GM10248 (cell line): ENCODE data around the gene MTREX.

Source experiments
- CTCF ChIA-PET: fragments of 300-600 bp; sonication (Branson Sonifier 250); formaldehyde crosslinking; extraction: SDS; loops from one replicate; lab custom pipeline; 2021; ENCODE audit warnings: antibody characterized with exemption; lab: Yijun Ruan, JAX
- POLR2A ChIA-PET: fragments of 350-650 bp; sonication (Branson Sonifier 250); formaldehyde crosslinking; extraction: SDS; loops from one replicate; lab custom pipeline; 2020; ENCODE audit warnings: antibody characterized with exemption; lab: Yijun Ruan, JAX
- DNase-seq: peaks from one replicate; pipeline ENCODE4 v3.0.0; 2012; ENCODE audit errors: extremely low spot score
- TF ChIP-seq, protein P1 (sequence below): IDR thresholded peaks from 2 replicates; pipeline ENCODE4 v1.5.1; 2012; ENCODE audit warnings: mild to moderate bottlenecking, low read depth; ENCODE audit errors: extremely low read depth, missing control alignments, control extremely low read depth

The MTREX gene

DNA sequence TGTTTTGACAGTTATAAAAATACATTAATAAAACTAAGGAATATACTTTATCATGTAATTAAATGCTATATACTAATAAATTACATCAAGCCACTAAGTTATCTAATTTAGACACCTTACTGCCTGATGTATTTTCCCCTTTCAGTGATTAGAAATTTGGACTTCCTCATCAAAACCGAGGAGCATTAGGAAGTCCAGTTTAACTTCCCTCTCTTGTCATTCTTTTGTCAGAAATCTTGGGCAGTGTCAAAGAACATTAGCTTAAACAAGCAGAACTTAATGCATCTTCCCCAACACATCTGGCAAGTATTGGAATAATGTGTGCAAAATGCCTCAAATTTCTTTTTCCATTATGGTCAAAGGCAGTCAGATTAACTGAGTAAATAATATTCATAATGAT, 145.4 kb downstream of the MTREX start:
- CTCF ChIA-PET: no interaction called here
- no peak for DNase-seq
- POLR2A ChIA-PET: no interaction called here
- TF ChIP-seq, protein P1, sequence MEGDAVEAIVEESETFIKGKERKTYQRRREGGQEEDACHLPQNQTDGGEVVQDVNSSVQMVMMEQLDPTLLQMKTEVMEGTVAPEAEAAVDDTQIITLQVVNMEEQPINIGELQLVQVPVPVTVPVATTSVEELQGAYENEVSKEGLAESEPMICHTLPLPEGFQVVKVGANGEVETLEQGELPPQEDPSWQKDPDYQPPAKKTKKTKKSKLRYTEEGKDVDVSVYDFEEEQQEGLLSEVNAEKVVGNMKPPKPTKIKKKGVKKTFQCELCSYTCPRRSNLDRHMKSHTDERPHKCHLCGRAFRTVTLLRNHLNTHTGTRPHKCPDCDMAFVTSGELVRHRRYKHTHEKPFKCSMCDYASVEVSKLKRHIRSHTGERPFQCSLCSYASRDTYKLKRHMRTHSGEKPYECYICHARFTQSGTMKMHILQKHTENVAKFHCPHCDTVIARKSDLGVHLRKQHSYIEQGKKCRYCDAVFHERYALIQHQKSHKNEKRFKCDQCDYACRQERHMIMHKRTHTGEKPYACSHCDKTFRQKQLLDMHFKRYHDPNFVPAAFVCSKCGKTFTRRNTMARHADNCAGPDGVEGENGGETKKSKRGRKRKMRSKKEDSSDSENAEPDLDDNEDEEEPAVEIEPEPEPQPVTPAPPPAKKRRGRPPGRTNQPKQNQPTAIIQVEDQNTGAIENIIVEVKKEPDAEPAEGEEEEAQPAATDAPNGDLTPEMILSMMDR: no peak

DNA sequence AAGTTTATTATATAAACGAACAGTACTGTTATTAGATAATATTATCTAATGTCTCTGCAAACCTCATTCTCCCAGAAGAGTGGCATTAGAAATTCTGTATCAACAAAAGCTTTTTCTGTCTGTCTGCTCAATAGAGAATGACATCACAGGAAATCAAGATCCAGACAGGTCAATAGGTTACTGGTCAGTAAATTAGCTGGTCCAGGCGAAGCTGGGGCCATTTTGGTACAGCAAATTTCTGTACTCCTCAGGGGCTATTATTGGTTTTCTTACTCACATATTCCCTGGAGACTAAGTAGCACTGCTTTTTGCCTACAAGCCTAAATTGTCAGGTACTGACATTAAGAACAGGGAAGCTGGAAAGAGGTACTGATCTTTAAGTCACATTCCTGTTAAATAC, 146.5 kb downstream of the MTREX start:
- CTCF ChIA-PET: interaction anchor here (1.3 to 2.7 kb wide), 2 partner anchors 12 to 14 kb away, joined by 4 to 7 read pairs; no protein-coding TSS in a partner anchor
- POLR2A ChIA-PET: no interaction called here
- DNase-seq: no peak
- TF ChIP-seq, protein P1: no peak

DNA sequence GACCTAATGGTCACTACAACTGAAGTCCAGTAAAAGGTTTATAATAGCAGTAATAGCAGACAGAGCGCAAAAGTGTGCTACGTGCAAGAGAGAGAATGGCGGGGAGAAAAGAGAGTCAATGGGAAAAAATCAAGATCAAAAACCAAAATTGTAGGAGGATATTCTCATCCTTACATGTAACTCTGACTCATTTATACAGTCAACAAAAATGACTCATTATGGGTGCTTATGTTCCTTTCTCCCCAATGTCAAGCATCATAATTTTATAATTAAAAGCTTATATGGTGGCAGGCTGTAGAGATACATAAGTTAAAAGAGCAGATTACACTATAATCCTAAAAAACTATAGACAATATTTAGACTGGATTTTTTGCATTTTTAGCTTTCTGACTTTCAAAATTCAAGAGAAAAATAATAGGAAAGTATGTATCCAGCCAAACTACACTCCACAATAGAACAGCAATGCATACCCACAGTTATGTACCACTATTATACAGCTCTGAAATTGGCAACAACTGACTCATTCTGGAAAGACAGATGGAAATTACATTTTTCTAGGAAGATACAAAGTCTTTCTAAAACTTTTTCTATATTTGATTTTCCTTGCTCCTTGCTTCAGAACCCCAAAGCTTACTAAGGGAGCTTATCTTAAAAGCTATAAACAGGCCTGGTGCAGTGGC, 148.6 kb downstream of the MTREX start:
- DNase-seq: no peak
- TF ChIP-seq, protein P1: no peak
- POLR2A ChIA-PET: no interaction called here
- CTCF ChIA-PET: interaction anchor here (1.7 to 2.7 kb wide), 2 partner anchors 9 to 16 kb away, joined by 6 to 7 read pairs; no protein-coding TSS in a partner anchor

DNA sequence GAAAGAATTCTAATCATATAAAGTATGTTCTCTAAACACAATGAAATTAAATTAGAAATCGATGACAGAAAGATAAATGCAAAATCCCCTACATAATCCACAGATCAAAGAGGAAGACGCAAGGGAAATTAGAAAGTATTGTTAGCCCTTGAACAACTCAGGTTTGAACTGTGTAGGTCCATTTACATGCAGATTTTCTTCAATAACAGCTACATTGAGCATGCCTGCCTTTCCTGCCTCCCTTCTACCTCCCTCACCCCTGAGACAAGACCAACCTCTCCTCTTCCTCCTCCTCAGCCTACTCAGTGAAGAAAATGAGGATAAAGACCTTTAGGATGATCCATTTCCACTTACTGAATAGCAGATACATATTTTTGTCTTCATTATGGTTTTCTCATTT, 151.8 kb downstream of the MTREX start:
- POLR2A ChIA-PET: no interaction called here
- CTCF ChIA-PET: no interaction called here
- no peak for DNase-seq
- TF ChIP-seq, protein P1: no peak

DNA sequence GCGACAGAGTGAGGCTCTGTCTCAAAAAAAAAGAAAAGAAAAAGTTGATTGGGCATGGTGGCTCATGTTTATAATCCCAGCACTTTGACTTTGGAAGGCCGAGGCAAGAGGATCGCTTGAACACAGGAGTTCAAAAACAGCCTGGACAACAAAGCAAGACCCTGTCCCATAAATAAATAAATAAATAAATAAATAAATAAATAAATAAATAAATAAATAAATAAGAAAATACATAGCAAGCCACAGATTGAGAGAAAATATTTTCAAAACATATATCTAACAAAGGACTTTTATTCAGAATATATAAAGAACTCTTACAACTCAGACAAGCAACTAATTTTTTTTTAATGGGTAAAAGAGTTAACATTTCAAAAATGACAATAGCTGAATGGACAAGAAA, 155.8 kb downstream of the MTREX start:
- DNase-seq: no peak
- POLR2A ChIA-PET: no interaction called here
- CTCF ChIA-PET: no interaction called here
- TF ChIP-seq, protein P1: no peak

DNA sequence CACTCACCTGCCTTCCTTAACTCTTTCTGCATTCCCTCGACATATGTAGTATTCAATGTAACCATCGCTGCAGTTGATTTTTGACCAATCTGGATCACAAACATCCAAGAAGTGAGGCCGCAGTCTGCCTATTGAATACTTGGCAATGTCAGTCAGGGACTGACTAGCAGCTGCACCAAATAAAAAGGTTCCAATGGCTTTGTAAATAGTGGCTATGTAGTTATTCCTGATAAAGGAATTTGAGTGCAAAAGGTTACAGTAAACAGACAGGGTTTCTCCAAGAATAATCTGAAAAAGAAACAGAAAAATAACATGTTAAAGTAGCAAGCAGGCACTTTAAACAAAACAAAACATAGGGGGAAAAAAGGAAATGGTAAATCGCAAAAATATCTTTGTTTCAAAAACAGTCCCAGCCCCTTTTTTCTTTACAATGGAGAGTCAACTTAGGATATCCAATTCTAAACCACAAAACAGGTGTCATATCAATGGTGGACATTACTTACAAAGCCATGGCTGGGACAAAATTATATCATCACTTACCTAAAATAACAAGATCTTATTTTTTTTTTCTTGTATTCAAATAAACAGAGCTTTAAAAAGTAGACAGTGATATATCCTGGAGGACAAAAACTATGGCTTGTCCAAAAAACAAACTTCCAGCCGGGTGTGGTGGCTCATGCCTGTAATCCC, 160.2 kb downstream of the MTREX start:
- TF ChIP-seq, protein P1: no peak
- POLR2A ChIA-PET: no interaction called here
- CTCF ChIA-PET: interaction anchor here (1.8 kb wide), 1 partner anchor 9 kb away, joined by 4 read pairs; no protein-coding TSS in a partner anchor
- DNase-seq: no peak
